Skin of body (tissue), 2 donors: Measurements from ENCODE around the gene TNRC6A. TPM values are rescaled to one million over a fixed set of nuclear protein-coding genes. Genes with fewer than 3 reads are reported as not detected.
"Not testable (repeated sequence)": the region's sequence is repeated elsewhere in the genome, so short reads cannot be mapped to it uniquely, and the experiment has no call there.

Experiments used
- DNase-seq: peaks from one replicate; lab custom pipeline; 2025; lab: John Stamatoyannopoulos, UW
- total RNA-seq: library from RNA; depleted of rRNA; stranded (reverse); fragments of >200 nt; gene quantifications from one replicate; pipeline ENCODE4 v1.2.3, GENCODE V29; 2014

The TNRC6A gene
- total RNA-seq, 1 donor from 2014 or later = 57.6 TPM

- DNase-seq = no peak
Measured at GRCh38 chr16:24845726-24846547, 116.5 kb downstream of the TNRC6A start, which contains the start of gene SLC5A11. Gene SLC5A11 (plus strand): TSS chr16:24845963. CDS start chr16:24858644, 12,681 bp downstream.

- DNase-seq = no peak
Measured at GRCh38 chr16:24846548-24847357, 117.3 kb downstream of the TNRC6A start.

- no peak for DNase-seq
Measured at GRCh38 chr16:24847358-24847664, 117.9 kb downstream of the TNRC6A start.

GRCh38 chr16:24848065-24848464 is 118.6 kb downstream of the TNRC6A start:
- DNase-seq = no peak

GRCh38 chr16:24849641-24850040 is 120.2 kb downstream of the TNRC6A start:
- no peak for DNase-seq

- no peak for DNase-seq
Measured at GRCh38 chr16:24850289-24850938, 121.0 kb downstream of the TNRC6A start.

- no peak for DNase-seq
Measured at GRCh38 chr16:24851700-24852099, 122.2 kb downstream of the TNRC6A start.

- no peak for DNase-seq
Measured at GRCh38 chr16:24852281-24852721, 122.8 kb downstream of the TNRC6A start.

GRCh38 chr16:24853169-24853824 is 123.8 kb downstream of the TNRC6A start:
- no peak for DNase-seq

- no peak for DNase-seq
Measured at GRCh38 chr16:24853830-24854229, 124.4 kb downstream of the TNRC6A start.

GRCh38 chr16:24854607-24855171 is 125.2 kb downstream of the TNRC6A start:
- DNase-seq = no peak

- no peak for DNase-seq
Measured at GRCh38 chr16:24855678-24856077, 126.2 kb downstream of the TNRC6A start.

GRCh38 chr16:24856871-24857270 is 127.4 kb downstream of the TNRC6A start:
- not testable (repeated sequence) for DNase-seq

GRCh38 chr16:24858219-24859041 is 129.0 kb downstream of the TNRC6A start:
- DNase-seq = no peak

- no peak for DNase-seq
Measured at GRCh38 chr16:24861461-24861860, 132.0 kb downstream of the TNRC6A start.

GRCh38 chr16:24863582-24864437 is 134.4 kb downstream of the TNRC6A start:
- DNase-seq = no peak

GRCh38 chr16:24869033-24869432 is 139.6 kb downstream of the TNRC6A start:
- DNase-seq = no peak

GRCh38 chr16:24871891-24872290 is 142.4 kb downstream of the TNRC6A start:
- no peak for DNase-seq

GRCh38 chr16:24873028-24873427 is 143.6 kb downstream of the TNRC6A start:
- no peak for DNase-seq
